B cell (primary cell): ENCODE data around the gene TRIM4.

ENCODE experiments used
- CTCF ChIP-seq: fragments of 200-600 bp; IDR thresholded peaks from one replicate; pipeline ENCODE4 v1.8.0; 2022; ENCODE audit warnings: antibody characterized with exemption, mild to moderate bottlenecking
- EZH2 ChIP-seq: IDR thresholded peaks from 2 replicates; pipeline ENCODE4 v1.6.1; 2012; ENCODE audit warnings: borderline replicate concordance, low read depth, mild to moderate bottlenecking, moderate library complexity, low read length; ENCODE audit not compliant: insufficient read depth, poor library complexity, severe bottlenecking

GRCh38 chr7:99898023-99898357 lies 21.3 kb downstream of the TRIM4 start:
- TF ChIP-seq CTCF (no peak), EZH2 (no peak)
